Frontal cortex (tissue), 4 donors: Measurements from ENCODE around the gene CCDC88C. TPM values are rescaled to one million over a fixed set of nuclear protein-coding genes. Genes with fewer than 3 reads are reported as not detected.

Experiments used
- DNase-seq, 2 donors: peaks; one replicate each; pipeline ENCODE4 v3.0.0; 2012; ENCODE audit warnings: low spot score in 2 of 2
- FAIRE-seq: peaks from 2 replicates; lab custom pipeline; 2012; peaks lifted over from hg19 to GRCh38; lab: Jason Lieb, UNC
- total RNA-seq: library from RNA; depleted of rRNA; stranded (reverse); fragments of >200 nt; gene quantifications from one replicate; pipeline ENCODE4 v1.2.3, GENCODE V29; 2014
- donor health status: control.
- donor health status: control.
- donor health status: control.

Gene CCDC88C
- total RNA-seq, 1 donor from 2014 or later: 22.4 TPM

GRCh38 chr14:91352728-91353692 lies 64.6 kb downstream of the CCDC88C start:
- DNase-seq (no peak), FAIRE-seq (no peak)

GRCh38 chr14:91352053-91352452 lies 65.6 kb downstream of the CCDC88C start:
- DNase-seq (no peak), FAIRE-seq (no peak)

- DNase-seq (no peak), FAIRE-seq (no peak)
These were observed 66.1 kb downstream of the CCDC88C start for GRCh38 chr14:91351512-91351862.

- no peak for DNase-seq
- FAIRE-seq: no peak
These were observed 66.7 kb downstream of the CCDC88C start for GRCh38 chr14:91350813-91351511.

- FAIRE-seq (no peak), DNase-seq (no peak)
These were observed 67.2 kb downstream of the CCDC88C start for GRCh38 chr14:91350483-91350812.

- no peak for FAIRE-seq
These were observed 68.0 kb downstream of the CCDC88C start for GRCh38 chr14:91349481-91350074.

GRCh38 chr14:91348845-91349465 lies 68.7 kb downstream of the CCDC88C start:
- FAIRE-seq (no peak), DNase-seq (no peak)

More at GRCh38 chr14:91349481-91350074, 68.0 kb downstream of the CCDC88C start:
- no peak for DNase-seq

- no peak for DNase-seq
- no peak for FAIRE-seq
These were observed 70.8 kb downstream of the CCDC88C start for GRCh38 chr14:91346838-91347173.

GRCh38 chr14:91344096-91344495 lies 73.5 kb downstream of the CCDC88C start:
- FAIRE-seq: no peak

GRCh38 chr14:91343051-91343450 lies 74.6 kb downstream of the CCDC88C start:
- DNase-seq: no peak
- no peak for FAIRE-seq

More at GRCh38 chr14:91344096-91344495, 73.5 kb downstream of the CCDC88C start:
- no peak for DNase-seq

- FAIRE-seq (no peak), DNase-seq (no peak)
These were observed 75.3 kb downstream of the CCDC88C start for GRCh38 chr14:91342206-91342760.

- DNase-seq: no peak
- no peak for FAIRE-seq
These were observed 75.9 kb downstream of the CCDC88C start for GRCh38 chr14:91341751-91342154.

- FAIRE-seq (no peak), DNase-seq (no peak)
These were observed 76.3 kb downstream of the CCDC88C start for GRCh38 chr14:91341334-91341733.

- DNase-seq (no peak), FAIRE-seq (no peak)
These were observed 77.8 kb downstream of the CCDC88C start for GRCh38 chr14:91339671-91340369.

- DNase-seq: no peak
- FAIRE-seq: no peak
These were observed 78.5 kb downstream of the CCDC88C start for GRCh38 chr14:91339076-91339475.

GRCh38 chr14:91338379-91338778 lies 79.2 kb downstream of the CCDC88C start:
- DNase-seq (no peak), FAIRE-seq (no peak)

- DNase-seq (no peak), FAIRE-seq (no peak)
These were observed 79.8 kb downstream of the CCDC88C start for GRCh38 chr14:91337699-91338335.

GRCh38 chr14:91336093-91336450 lies 81.5 kb downstream of the CCDC88C start:
- FAIRE-seq (no peak), DNase-seq (no peak)
